Lower leg skin (tissue), 3 donors: ENCODE measurements around the gene ZBTB20.

Experiments
- CTCF ChIP-seq, 3 donors: fragments of 450-650 bp; IDR thresholded peaks; one replicate each; pipeline ENCODE4 v1.5.1; 2016; ENCODE audit warnings: antibody characterized with exemption in 3 of 3, mild to moderate bottlenecking in 3 of 3, moderate library complexity in 2 of 3
- POLR2A ChIP-seq, 2 donors: fragments of 450-650 bp; IDR thresholded peaks; one replicate each; pipeline ENCODE4 v1.6.1; 2016 to 2017; ENCODE audit warnings: antibody characterized with exemption in 2 of 2, mild to moderate bottlenecking in 1 of 2, moderate library complexity in 1 of 2

- TF ChIP-seq CTCF (IDR thresholded peaks at IDR 0.05): no peak
- no peak for TF ChIP-seq POLR2A (IDR thresholded peaks at IDR 0.05)
Observed at GRCh38 chr3:115062412-115062956, 84.6 kb downstream of the ZBTB20 start.
